DND-41 (cell line): ENCODE results near the gene COX18.

Experiments used
- EZH2 ChIP-seq: IDR thresholded peaks from 3 replicates; pipeline ENCODE4 v1.6.1; 2012; ENCODE audit warnings: borderline replicate concordance, low read depth, mild to moderate bottlenecking, moderate library complexity, low read length, inconsistent platforms; ENCODE audit not compliant: severe bottlenecking
- TF ChIP-seq, protein P1 (sequence below): IDR thresholded peaks from 2 replicates; pipeline ENCODE4 v1.5.1; 2012; ENCODE audit warnings: borderline replicate concordance, low read length, moderate library complexity, mild to moderate bottlenecking; ENCODE audit not compliant: poor library complexity, severe bottlenecking; ENCODE audit errors: extremely low read depth

DNA sequence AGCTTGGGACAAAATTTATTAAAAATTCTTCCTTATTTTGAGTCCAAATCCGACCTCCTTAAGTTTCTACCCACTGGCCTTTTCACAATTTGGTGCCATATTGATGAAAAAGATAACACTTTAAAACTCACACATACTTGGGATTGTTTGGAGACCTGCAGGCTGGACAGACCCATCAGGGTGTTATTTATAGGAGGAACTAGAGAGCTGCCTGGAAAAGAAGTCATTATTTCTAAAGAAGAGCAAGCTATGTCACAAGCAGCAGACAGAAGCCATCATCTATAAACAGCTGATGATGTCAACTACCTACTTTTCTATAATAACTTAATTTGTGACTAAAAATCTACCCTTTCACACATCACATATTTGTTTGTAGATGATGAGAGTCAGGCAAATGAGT lies 56.2 kb downstream of the COX18 start:
- TF ChIP-seq, protein P1, sequence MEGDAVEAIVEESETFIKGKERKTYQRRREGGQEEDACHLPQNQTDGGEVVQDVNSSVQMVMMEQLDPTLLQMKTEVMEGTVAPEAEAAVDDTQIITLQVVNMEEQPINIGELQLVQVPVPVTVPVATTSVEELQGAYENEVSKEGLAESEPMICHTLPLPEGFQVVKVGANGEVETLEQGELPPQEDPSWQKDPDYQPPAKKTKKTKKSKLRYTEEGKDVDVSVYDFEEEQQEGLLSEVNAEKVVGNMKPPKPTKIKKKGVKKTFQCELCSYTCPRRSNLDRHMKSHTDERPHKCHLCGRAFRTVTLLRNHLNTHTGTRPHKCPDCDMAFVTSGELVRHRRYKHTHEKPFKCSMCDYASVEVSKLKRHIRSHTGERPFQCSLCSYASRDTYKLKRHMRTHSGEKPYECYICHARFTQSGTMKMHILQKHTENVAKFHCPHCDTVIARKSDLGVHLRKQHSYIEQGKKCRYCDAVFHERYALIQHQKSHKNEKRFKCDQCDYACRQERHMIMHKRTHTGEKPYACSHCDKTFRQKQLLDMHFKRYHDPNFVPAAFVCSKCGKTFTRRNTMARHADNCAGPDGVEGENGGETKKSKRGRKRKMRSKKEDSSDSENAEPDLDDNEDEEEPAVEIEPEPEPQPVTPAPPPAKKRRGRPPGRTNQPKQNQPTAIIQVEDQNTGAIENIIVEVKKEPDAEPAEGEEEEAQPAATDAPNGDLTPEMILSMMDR, result no peak
- TF ChIP-seq EZH2, result no peak
